ENCODE results near the gene SPATA31D1. TPM values are rescaled to one million over a fixed set of nuclear protein-coding genes. Genes with fewer than 3 reads are reported as not detected.

Gene SPATA31D1
- polyA plus RNA-seq, 1 of the 3 experiments (the other 2 are of a cell fraction): not detected

DNA sequence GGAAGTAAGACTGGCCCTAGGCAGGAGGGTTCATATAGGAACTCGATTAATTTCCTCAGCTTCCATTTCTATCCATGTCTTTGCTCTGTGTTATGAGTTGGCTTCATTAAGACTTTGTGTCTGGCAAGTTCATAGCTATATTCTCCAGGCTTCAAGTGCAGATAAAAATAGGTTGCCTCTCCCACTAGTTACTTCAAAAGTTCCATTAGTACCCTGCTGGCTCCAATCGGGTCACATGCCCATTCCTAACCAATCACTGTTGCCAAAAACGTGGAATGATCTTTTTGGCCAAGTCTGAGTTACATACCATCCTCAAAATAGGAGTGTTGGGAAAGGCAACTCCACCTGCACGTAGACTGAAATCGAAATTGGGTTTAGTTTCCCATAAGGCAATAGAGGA lies 13.8 kb upstream of the SPATA31D1 start:
- H4K20me1 ChIP-seq (ENCODE audit: insufficient read depth): no peaks in the 10 kb centered on the region
- H3K79me2 ChIP-seq (ENCODE audit: insufficient read depth): no peaks in the 10 kb centered on the region
- no peak for DNase-seq
- TF ChIP-seq FOXM1 (IDR thresholded peaks at IDR 0.05; ENCODE audit: low read depth): no peak
- TF ChIP-seq, protein P1, sequence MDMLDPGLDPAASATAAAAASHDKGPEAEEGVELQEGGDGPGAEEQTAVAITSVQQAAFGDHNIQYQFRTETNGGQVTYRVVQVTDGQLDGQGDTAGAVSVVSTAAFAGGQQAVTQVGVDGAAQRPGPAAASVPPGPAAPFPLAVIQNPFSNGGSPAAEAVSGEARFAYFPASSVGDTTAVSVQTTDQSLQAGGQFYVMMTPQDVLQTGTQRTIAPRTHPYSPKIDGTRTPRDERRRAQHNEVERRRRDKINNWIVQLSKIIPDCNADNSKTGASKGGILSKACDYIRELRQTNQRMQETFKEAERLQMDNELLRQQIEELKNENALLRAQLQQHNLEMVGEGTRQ (IDR thresholded peaks at IDR 0.05; ENCODE audit: borderline replicate concordance, low read depth, low read length): no peak
- TF ChIP-seq, protein P2, sequence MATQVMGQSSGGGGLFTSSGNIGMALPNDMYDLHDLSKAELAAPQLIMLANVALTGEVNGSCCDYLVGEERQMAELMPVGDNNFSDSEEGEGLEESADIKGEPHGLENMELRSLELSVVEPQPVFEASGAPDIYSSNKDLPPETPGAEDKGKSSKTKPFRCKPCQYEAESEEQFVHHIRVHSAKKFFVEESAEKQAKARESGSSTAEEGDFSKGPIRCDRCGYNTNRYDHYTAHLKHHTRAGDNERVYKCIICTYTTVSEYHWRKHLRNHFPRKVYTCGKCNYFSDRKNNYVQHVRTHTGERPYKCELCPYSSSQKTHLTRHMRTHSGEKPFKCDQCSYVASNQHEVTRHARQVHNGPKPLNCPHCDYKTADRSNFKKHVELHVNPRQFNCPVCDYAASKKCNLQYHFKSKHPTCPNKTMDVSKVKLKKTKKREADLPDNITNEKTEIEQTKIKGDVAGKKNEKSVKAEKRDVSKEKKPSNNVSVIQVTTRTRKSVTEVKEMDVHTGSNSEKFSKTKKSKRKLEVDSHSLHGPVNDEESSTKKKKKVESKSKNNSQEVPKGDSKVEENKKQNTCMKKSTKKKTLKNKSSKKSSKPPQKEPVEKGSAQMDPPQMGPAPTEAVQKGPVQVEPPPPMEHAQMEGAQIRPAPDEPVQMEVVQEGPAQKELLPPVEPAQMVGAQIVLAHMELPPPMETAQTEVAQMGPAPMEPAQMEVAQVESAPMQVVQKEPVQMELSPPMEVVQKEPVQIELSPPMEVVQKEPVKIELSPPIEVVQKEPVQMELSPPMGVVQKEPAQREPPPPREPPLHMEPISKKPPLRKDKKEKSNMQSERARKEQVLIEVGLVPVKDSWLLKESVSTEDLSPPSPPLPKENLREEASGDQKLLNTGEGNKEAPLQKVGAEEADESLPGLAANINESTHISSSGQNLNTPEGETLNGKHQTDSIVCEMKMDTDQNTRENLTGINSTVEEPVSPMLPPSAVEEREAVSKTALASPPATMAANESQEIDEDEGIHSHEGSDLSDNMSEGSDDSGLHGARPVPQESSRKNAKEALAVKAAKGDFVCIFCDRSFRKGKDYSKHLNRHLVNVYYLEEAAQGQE (IDR thresholded peaks at IDR 0.05; ENCODE audit: low read depth, low read length): no peak
- TF ChIP-seq, protein P3, sequence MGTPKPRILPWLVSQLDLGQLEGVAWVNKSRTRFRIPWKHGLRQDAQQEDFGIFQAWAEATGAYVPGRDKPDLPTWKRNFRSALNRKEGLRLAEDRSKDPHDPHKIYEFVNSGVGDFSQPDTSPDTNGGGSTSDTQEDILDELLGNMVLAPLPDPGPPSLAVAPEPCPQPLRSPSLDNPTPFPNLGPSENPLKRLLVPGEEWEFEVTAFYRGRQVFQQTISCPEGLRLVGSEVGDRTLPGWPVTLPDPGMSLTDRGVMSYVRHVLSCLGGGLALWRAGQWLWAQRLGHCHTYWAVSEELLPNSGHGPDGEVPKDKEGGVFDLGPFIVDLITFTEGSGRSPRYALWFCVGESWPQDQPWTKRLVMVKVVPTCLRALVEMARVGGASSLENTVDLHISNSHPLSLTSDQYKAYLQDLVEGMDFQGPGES (IDR thresholded peaks at IDR 0.05; ENCODE audit: low read depth, low read length): no peak
- TF ChIP-seq TAF1 (IDR thresholded peaks at IDR 0.05; ENCODE audit: borderline replicate concordance, low read depth, low read length): no peak
- no peak for TF ChIP-seq EP300 (IDR thresholded peaks at IDR 0.05; ENCODE audit: borderline replicate concordance in 1 of 2, low read depth in 1 of 2, low read length in 1 of 2)
- TF ChIP-seq NFIC (IDR thresholded peaks at IDR 0.05; ENCODE audit: borderline replicate concordance): no peak
- no peak for TF ChIP-seq FOSL2 (IDR thresholded peaks at IDR 0.05; ENCODE audit: borderline replicate concordance, low read depth)
- TF ChIP-seq JUND (IDR thresholded peaks at IDR 0.05): no peak
- TF ChIP-seq, protein P4, sequence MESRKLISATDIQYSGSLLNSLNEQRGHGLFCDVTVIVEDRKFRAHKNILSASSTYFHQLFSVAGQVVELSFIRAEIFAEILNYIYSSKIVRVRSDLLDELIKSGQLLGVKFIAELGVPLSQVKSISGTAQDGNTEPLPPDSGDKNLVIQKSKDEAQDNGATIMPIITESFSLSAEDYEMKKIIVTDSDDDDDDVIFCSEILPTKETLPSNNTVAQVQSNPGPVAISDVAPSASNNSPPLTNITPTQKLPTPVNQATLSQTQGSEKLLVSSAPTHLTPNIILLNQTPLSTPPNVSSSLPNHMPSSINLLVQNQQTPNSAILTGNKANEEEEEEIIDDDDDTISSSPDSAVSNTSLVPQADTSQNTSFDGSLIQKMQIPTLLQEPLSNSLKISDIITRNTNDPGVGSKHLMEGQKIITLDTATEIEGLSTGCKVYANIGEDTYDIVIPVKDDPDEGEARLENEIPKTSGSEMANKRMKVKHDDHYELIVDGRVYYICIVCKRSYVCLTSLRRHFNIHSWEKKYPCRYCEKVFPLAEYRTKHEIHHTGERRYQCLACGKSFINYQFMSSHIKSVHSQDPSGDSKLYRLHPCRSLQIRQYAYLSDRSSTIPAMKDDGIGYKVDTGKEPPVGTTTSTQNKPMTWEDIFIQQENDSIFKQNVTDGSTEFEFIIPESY (IDR thresholded peaks at IDR 0.05; ENCODE audit: borderline replicate concordance, low read depth): no peak
- TF ChIP-seq YY1 (IDR thresholded peaks at IDR 0.05; ENCODE audit: low read depth): no peak
- no peak for TF ChIP-seq RAD21 (IDR thresholded peaks at IDR 0.05; ENCODE audit: low read length)
- TF ChIP-seq, protein P5, sequence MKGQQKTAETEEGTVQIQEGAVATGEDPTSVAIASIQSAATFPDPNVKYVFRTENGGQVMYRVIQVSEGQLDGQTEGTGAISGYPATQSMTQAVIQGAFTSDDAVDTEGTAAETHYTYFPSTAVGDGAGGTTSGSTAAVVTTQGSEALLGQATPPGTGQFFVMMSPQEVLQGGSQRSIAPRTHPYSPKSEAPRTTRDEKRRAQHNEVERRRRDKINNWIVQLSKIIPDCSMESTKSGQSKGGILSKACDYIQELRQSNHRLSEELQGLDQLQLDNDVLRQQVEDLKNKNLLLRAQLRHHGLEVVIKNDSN (IDR thresholded peaks at IDR 0.05; ENCODE audit: borderline replicate concordance, low read depth): no peak
- no peak for TF ChIP-seq TEAD4 (IDR thresholded peaks at IDR 0.05; ENCODE audit: borderline replicate concordance, insufficient read depth)
- no peak for TF ChIP-seq GATA2 (CRISPR knock-in tag; IDR thresholded peaks at IDR 0.05)
- no peak for TF ChIP-seq CHD2 (IDR thresholded peaks at IDR 0.05; ENCODE audit: low read length, partially characterized antibody)
- H2AFZ ChIP-seq (ENCODE audit: low read depth): no peak overlapping the region
- ChIA-PET CTCF (no interaction called here), POLR2A (no interaction called here)
- no peak overlapping the region for H3K4me2 ChIP-seq
- H3K4me3 ChIP-seq (ENCODE audit: low read depth in 2 of 2, low read length in 1 of 2): no peak overlapping the region
- no peaks in the 10 kb centered on the region for H3K4me1 ChIP-seq (ENCODE audit: control insufficient read depth in 1 of 2, insufficient read depth in 2 of 2, low read depth in 1 of 2, low read length in 1 of 2)
- 15% methylated on average over 5 of the region's 5 CpGs for WGBS (ENCODE audit: low lambda C conversion rate)
- H3K27me3 ChIP-seq (ENCODE audit: insufficient read depth): no peaks in the 10 kb centered on the region
- H3F3A ChIP-seq (replicated peaks; ENCODE audit: insufficient read depth): no peaks in the 10 kb centered on the region
- H3K9me2 ChIP-seq: no peaks in the 10 kb centered on the region
- H3K9me3 ChIP-seq: no peaks in the 10 kb centered on the region
- no peaks in the 10 kb centered on the region for H3K36me3 ChIP-seq (replicated peaks in 1 of 2; ENCODE audit: control insufficient read depth in 1 of 2, insufficient read depth in 2 of 2, low read length in 1 of 2)
- H3K9ac ChIP-seq: no peak overlapping the region
- H3K27ac ChIP-seq (ENCODE audit: low read depth in 2 of 2, low read length in 1 of 2): no peak overlapping the region

All from SK-N-SH (cell line).